Esophagus muscularis mucosa (tissue), 3 donors: ENCODE data around the gene STXBP6.

Source experiments
- CTCF ChIP-seq, 3 experiments: fragments of 200-600 bp in 2 of 3; fragments of 450-650 bp in 1 of 3; sonication (generic) in 2 of 3; IDR thresholded peaks; one replicate each; pipeline ENCODE4 v1.5.1; 2017 to 2019; ENCODE audit warnings: antibody characterized with exemption in 3 of 3, mild to moderate bottlenecking in 2 of 3, moderate library complexity in 1 of 3
- EP300 ChIP-seq: sonication (generic); formaldehyde crosslinking; IDR thresholded peaks from one replicate; pipeline ENCODE4 v1.6.1; 2017; ENCODE audit warnings: antibody characterized with exemption

- TF ChIP-seq CTCF (IDR thresholded peaks at IDR 0.05): no peak
- no peak for TF ChIP-seq EP300
Observed at GRCh38 chr14:25046301-25046943, 3.5 kb downstream of the STXBP6 start.
